Brain pericyte (primary cell): ENCODE measurements around the gene RSBN1.
"Not testable (repeated sequence)": the region's sequence is repeated elsewhere in the genome, so short reads cannot be mapped to it uniquely, and the experiment has no call there.

Experiments
- DNase-seq: peaks from one replicate; pipeline ENCODE4 v3.0.0-alpha.2; 2012; ENCODE audit warnings: low read depth, low spot score

The RSBN1 gene

DNA sequence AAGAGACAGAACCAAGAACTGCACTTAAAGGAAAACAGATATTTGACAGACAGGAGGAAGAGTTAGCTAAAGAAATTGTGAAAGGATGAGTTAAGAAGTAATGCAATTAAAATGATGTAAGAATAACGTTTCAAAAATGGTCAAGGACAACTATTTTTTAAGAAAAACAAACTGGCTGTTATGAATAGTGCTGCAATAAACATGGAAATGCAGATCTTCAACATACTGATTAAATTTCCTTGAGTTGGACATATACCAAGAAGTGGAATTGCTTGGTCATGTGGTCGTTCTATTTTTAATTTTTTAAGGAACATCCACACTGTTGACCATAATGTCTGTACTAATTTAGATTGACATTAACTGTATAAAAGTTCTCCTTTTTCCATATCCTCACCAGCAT, 29.9 kb downstream of the RSBN1 start:
- DNase-seq: no peak

DNA sequence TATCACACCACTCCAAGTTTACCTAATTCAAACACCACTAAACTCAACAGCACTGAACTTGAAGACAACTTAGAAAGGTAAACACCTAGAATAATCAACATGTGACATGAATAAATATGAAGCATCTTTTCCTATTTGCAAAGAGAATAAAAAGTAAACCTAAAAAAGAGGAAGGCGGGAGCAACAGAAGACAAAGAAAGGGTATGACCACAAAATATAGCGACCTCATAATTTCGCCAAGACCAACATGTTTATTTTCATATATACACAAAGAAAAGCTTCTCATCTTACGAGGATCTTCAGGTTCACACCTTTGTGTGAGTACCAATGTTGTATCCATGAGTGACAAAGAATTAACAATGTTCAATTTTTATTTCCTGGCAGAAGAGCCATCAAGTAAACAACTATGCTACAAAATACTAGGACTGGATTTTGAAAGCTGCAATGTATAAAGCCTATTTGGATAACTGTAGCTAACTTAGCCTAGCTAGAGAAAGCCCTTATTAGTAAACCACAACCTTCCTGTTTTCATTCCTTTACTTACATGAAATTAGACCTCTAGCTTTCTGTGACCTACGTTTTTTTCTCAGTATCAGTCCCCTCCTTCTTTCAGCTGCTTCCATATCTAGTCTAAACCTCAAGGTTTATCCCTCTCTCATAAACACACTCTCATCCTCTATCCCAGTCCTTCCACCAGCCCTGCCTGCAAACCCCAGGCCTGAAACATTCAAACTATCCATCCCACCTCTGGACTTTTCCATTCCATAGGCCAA, 31.7 kb downstream of the RSBN1 start:
- DNase-seq: no peak

DNA sequence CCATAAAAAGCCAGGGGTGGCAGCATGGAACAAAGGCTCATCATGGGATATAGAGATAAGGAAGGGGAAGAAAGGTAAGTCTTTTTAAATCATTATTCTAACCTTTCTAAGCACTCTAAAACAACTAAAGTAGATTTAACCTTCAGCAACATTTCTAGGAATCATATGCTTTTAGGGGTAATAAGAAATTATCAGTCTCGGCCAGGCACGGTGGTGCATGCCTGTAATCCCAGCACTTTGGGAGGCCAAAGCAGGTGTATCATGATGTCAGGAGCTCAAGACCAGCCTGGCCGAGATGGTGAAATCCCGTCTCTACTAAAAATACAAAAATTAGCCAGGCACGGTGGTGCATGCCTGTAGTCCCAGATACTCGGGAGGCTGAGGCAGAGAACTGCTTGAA, 32.7 kb downstream of the RSBN1 start:
- DNase-seq: no peak

DNA sequence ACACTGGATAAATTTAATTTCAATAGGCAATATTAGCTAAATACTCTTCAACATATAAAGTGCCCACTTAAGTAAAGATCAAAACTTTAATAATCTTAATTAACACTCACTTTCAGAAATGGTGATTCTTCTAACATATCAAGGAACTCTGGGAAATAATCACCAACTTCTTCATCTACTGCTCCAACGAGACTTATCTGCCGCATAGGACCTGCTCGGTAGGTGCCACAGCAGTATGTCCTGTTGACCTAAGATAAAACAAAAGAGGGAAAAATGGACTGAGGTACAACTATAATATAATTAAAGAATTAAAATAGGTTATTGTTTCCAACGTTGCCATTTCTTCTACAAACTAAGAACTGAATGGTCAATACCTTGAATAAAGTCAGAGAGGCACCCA, 34.7 kb downstream of the RSBN1 start:
- DNase-seq: no peak

DNA sequence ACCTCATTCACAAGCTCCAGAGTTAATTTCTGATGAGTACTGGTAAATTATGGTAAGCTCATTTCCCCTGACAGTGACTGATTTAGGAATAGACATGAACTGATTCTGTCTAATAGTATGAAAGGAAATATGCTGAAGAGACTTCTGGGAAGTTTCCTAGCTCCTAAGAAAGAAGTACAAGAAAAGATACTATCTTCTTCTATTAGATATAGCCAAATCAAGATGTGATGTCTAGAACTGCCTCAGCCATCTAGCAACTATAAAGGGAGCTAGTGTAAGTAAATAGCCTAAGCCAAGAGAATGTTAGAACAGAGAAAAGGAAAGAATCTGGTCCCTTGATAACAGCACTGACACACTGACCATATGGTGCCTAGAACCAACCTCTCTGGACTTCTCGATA, 42.2 kb downstream of the RSBN1 start:
- DNase-seq: no peak

DNA sequence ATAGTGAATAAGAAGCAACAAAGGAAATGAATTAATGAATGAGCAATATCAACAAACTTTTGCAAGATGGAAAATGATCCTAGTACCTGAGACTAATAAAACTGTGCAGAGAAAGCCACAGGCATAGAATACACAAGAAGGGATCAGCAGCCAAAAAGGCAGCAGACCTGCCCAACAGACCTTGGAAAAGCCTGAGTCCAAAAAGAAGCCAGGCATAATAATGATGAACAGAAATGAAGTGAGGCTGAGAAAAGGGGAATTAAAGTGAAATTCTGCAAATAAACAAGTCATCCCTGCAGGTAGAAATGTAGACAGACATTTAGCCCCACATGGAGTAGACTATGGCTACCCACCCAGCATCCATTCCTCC, 42.7 kb downstream of the RSBN1 start:
- no peak for DNase-seq

DNA sequence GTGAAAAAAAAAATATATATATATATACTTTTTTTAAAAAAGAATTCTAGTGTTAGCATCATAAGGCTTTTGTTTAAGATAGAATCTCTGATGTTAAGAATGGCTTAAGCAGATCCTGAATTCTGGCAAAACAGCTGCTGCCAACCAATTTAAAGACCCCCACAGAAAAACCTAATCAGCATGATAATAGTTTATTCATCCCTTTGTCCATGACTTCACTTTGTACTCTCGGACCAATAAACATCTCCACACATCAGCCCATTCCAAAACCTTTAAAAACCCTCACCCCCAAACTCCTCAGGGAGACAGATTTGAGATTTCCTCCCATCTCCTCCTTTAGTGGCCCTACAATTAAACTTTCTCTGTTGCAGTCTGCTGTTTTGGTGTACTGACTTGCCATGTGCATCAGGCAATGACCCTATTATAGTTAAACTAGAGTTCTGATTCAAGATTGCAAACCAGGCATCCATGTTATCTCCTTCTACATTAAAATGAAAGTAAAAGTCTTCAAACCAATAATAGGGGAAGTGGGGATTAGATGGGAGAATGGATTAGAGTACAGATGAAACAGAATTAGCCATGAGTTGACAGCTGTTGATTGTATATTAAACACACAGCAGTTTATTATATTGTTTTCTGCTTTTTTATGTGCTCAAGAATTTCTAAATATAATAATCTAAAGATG, 43.2 kb downstream of the RSBN1 start:
- no peak for DNase-seq

DNA sequence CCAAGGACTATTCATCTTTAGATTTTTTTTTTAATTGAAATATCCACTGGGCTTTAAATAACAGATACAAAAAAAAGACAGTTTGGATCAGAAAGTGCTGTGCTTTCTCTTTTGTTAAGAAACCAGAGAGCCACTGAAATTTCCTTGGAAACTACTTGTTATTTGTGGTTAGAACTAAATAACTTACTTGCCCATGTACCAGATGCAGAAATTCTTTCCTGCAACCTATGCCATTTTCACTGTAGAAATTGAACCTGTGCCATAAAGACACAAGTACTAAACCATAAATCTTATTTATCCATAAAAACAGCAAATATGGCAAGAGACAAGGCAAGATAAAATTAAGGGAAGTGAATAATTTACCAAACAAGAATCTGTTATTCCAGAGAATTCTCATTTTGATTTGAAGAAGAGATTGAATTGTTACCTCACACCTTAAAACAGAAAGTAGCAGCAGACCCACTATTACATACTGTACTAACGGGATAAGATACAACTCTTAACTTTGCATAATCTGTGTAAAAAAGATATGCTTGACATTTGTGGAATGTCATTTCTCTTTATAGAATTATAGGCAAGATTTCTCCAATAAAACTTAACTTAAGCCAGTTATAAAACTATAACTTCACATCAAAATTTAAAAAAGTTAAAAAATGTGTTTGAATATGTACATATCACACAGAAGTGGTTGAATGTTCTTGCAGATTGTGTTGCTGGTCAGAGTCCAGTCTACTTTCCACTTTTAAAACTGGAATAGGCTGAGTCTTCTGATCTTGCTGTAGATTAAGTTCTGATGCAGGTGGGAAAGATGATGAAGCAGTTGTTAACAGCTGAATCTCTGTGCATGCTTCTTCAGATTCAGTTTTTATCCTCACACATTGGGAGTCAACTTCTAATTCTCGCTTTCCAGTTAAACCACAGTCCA, 46.7 kb downstream of the RSBN1 start:
- no peak for DNase-seq

DNA sequence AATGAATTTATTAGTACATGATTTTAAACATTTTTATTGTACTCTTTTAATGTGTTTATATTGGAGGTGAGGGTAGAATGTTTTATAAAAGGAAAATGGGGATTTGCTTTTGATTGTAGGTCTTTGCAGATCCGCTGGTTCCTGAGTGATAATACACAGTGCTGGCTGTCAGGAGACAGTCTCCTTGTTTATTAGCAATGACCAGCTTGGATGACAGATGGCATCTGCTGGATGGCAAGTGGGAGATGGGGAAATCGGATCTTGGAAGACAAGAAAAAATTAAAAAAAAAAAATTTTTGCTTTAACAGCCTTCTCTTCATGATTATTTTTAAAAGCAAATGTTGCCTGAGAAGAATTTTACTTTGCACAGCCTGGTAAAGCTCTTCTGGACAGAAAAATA, 48.6 kb downstream of the RSBN1 start:
- DNase-seq: no peak

DNA sequence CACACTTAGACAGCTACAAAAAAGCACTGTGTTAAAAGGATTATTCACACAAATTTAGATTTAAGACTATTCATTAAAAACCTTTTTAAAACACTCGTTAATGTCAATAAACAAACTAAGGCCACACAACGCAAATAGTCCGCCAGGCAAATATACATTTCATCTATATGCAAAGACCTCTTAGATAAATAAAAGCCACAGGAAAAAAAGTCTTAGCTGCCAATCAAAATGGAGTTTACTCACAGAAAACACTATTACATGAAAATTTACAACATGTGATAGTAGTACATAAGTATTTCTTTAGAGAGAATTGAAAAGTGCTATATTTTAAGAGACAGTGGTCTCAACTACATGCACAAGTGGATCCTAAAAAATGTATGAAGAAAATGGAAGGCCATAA, 50.3 kb downstream of the RSBN1 start:
- DNase-seq: no peak

DNA sequence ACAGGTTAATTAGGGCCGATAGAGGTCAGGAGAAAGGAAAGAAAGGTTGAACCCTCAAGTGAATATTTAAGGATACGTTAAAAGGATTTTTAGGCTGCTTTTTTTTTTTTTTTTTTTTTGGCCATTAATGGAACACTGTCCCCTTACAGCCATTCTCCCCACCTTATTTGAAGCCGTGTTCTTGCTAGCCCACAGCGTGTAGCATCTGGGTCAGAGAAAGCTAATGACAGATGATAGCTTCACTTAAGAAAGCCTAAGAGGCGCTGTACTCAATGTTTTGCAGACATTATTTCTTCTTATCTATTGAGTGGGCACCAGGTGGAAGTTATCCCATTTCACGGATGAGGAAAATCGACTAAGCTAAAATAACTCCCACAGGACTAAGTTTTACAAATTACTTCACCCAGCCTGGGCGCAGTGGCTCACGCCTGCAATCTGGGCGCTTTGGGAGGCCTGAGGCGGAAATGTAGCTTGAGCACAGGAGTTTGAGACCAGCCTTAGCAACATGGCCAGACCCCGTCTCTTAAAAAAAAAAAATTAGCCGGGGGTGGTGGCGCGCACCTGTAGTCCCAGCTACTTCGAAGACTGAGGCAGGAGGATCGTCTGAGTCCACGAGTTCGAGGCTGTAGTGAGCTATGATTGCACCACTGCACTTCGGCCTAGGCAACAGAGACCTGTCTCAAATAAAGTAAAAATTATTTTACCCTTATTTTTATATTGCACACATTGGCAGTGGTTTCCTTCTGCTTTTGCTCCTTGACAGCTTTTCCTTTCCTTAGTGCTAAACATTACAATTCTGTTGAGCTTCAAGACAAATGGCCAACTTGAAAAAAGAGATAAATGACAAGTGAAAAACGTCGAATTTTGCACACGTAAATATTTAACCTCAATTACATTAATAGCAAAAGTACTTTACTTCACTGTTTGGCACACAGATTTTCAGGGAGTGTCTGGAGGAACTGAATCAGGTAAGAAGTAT, 51.9 kb downstream of the RSBN1 start:
- no peak for DNase-seq

DNA sequence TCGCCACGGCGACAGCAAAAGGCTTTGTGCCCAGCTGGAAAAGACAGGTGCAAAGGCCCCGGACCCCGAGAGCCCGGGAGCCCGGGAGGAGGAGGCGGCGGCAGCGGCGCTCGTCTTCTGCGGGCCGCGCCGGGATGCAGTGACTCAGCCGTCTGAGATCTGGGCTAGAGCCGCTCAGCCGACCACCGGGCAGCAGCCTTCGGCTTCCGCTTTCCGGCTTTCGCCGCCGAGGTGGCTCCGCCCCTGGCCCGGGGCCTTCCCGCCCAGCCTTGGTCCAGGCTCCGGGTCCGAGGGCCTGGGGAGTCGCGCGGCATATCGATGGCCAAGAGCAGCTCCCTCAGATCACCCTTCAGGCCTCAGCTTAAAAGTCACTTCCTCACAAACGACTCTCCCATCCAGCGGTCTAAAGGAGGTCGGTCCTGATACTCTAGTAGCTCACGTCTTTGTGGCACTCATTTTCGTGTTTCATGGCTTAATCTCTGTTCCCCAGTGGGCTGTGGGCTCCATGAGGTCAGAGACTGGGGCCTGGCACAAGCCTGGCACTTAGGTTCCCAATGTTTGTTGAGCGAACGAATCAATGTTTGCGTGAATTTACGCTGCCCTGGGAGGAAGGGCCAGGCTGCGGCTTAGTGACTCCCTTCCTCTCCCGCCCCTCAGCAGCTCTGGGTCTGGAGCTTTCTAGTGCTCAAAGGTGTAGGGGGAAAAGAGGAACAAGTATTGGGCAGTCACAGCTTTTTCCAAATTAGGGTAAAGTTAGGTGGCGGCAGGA, 52.8 kb downstream of the RSBN1 start, which contains the start of gene PHTF1:
TSS of gene PHTF1 (minus strand) at position 154 of the 769 bp plus-strand sequence. CDS start 783 bp downstream, outside the sequence.
- DNase-seq: peak; percentile 31

DNA sequence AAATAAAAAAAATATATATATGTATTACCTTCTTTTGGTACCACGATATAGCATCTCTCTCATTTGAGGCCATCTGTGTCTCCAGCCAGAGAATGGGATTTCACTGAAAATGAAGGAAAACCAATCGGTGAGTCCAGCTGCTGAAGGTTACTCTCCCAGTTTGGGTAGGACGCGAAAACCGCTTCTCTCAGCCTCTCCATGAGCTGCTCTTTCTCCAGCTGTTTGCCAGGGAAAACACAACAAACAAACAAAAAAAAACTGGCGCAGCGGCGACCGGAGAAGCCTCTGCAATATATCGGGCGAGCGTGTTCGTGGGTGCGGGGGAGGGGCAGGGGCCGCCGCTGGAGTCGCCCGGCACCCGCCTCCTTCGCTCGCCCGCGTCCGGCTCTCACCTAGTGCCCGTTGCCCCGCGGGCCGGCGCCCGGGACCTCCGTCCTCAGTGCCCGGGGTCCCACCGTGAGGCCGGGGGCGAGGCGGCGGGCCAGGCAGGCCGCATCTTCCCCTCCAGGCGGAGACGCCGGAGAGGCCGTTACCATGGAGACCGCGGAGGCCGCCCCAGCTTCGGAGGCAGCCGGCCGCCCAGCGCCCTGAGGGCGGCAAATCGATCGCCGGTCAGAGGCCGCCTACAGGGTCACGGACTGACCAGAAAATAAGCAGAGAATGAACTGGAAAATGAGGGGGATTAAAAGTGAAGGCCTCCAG, 53.5 kb downstream of the RSBN1 start:
- no peak for DNase-seq

DNA sequence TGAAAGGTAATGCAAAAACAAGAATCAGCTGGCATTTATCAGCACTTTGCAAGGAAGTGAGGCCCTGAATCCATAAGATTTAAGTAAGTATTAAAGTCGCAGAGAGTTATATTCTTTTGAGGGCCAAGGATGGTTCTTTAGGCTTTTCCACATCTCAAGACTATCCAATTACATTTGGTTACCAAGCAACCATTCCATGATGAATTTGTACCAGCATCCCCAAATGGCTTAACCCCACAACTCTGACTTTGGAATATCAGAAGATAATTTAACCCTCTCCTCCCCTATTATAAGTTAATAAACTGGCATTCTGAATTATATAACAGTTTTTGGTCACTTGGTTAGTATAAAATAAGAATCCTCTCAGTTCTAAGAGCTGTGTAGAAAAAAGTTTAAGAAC, 55.8 kb downstream of the RSBN1 start:
- DNase-seq: no peak

DNA sequence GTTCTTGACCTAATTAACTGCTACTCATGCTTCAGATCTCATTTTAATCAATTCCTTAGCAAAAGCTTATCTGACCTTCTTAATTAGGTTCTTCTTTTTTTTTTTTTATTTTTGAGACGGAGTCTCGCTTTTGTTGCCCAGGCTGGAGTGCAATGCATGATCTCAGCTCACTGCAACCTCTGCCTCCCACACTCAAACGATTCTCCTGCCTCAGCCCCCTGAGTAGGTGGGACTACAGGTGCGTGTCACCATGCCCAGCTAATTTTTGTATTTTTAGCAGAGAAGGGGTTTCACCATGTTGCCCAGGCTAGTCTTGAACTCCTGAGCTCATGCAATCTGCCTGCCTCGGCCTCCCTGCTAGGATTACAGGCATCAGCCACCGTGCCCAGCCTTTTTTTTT, 58.9 kb downstream of the RSBN1 start:
- DNase-seq: not testable (repeated sequence)

DNA sequence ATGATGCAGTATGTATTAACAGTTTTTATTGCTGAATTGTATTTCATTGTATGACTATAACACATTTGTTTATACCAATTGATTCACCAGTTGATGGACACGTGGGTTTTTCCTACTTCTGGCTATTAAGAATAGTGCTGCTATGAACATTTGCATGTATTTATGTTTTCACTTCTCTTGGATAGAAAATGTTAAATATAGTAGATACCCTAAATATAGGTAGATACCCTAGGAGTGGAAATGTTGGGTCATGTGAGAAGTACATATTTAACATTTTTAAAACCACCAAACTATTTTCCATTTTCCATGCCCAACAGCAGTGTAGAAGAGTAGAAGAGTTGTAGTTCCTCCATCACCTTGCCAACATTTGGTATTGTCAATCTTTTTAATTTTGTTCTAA, 60.8 kb downstream of the RSBN1 start:
- DNase-seq: no peak

DNA sequence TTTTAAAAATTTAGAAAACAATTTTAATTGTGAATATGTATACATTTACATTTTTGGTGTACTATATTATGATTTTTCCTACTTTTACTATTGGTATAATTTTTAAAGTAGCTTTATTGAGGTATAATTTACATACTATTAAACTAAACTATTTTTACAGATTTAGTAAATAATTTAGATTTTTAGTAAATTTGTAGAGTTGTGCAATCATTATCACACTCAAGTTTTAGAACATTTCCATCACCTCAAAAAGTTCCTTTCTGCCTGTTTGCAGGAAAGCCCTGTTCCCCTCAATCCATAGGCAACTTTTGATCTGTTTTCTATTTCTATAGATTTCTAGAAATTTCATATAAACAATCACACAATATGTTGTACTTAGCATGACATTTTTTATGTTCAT, 61.2 kb downstream of the RSBN1 start:
- no peak for DNase-seq

DNA sequence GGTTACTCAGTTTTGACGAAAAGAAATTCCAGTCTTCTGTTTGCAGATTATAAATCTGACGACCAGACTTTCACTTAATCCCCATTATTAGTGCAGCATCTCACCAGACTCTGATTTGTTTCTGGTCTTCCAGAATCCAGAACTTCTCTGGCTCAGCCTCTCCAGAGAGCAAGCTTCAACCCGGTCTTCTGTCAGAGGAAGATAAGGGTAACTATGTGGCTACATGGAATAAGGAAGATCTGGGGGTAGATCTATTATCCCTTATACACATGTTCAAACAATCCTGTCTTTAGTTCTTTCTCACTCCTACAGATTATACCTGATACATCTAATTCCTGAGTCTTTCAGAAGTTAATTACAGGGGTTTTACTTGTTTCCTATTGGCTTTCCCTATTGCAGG, 62.9 kb downstream of the RSBN1 start:
- no peak for DNase-seq

DNA sequence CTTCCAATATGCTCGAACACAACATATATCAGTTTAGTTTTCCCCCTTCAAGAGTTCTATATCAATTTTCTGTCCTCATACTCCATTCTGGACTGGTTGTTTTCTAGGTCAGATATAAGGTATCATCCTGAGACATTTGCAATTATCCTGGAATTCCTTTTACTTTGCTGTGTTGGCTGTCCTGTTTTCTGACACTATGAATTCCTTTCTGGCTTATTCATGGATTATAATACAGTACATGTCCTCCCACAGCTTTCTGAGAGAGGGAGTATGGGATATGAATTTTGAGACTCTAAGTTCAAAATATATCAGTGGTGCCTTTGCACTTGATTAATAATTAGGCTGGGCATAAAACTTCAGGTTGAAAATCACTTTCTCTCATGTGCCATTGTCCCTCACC, 64.9 kb downstream of the RSBN1 start:
- DNase-seq: no peak

DNA sequence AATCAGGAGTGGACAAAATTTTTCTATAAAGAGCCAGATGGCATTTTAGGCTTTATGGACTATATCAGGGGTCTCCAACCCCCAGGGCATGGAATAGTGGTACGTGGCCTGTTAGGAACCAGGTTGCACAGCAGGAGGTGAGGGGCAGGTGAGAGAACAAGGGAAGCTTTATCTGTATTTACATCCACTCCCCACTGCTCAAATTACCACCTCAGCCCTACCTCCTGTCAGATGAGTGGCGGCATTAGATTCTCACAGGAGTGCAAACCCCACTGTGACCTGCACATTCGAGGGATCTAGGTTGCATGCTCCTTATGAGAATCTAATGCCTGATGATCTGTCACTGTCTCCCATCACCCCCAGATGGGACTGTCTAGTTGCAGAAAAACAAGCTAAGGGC, 66.9 kb downstream of the RSBN1 start:
- DNase-seq: no peak
